GM19240 (cell line): ENCODE data around the gene MLANA.

Source experiments
- DNase-seq: peaks from one replicate; pipeline ENCODE4 v3.0.0; 2011; ENCODE audit warnings: low spot score; ENCODE audit not compliant: insufficient read length

The MLANA gene

DNA sequence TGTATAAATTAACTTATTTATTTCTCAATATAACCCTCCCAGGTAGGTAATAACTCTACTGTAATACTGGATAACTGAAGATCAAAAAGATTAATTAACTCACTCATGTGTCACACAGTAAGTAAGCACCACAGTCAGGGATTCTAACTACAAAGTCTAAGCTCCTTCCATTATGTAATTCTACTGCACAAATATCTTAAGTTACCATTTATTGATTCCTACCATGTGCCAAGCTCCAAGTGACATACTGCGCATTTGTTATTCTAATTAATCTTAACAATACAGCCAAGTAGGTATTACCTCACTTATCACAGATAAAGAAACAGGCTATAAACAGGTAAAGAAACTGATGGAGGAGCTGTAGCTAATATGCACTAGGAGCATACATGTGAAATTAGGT lies 66.5 kb downstream of the MLANA start:
- no peak for DNase-seq

DNA sequence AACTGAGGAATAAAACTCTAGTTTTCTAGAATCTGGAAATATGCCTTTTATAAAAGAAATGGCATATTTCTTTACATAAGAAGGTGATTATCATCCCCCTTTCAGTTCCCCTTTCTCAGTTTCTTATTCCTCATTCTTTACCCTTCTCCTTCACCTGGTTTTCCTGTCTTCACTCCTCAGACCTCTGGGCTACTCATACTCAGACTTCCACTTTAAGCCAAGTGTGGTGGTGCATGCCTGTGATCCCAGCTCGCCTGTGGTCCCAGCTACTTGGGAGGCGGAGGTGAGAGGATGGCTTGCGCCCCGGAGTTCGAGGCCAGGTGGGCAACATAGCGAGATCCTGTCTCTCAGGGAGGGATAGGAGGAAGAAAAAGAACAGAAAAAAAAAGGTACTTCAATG lies 67.6 kb downstream of the MLANA start:
- no peak for DNase-seq
